ENCODE data around the gene RARRES1. TPM values are rescaled to one million over a fixed set of nuclear protein-coding genes. Genes with fewer than 3 reads are reported as not detected.

RARRES1 gene, protein sequence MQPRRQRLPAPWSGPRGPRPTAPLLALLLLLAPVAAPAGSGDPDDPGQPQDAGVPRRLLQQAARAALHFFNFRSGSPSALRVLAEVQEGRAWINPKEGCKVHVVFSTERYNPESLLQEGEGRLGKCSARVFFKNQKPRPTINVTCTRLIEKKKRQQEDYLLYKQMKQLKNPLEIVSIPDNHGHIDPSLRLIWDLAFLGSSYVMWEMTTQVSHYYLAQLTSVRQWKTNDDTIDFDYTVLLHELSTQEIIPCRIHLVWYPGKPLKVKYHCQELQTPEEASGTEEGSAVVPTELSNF
- 0.89 TPM for polyA plus RNA-seq (2013, experiment 1 of 2)
- 0.96 TPM for polyA plus RNA-seq (2013, experiment 2 of 2)

DNA sequence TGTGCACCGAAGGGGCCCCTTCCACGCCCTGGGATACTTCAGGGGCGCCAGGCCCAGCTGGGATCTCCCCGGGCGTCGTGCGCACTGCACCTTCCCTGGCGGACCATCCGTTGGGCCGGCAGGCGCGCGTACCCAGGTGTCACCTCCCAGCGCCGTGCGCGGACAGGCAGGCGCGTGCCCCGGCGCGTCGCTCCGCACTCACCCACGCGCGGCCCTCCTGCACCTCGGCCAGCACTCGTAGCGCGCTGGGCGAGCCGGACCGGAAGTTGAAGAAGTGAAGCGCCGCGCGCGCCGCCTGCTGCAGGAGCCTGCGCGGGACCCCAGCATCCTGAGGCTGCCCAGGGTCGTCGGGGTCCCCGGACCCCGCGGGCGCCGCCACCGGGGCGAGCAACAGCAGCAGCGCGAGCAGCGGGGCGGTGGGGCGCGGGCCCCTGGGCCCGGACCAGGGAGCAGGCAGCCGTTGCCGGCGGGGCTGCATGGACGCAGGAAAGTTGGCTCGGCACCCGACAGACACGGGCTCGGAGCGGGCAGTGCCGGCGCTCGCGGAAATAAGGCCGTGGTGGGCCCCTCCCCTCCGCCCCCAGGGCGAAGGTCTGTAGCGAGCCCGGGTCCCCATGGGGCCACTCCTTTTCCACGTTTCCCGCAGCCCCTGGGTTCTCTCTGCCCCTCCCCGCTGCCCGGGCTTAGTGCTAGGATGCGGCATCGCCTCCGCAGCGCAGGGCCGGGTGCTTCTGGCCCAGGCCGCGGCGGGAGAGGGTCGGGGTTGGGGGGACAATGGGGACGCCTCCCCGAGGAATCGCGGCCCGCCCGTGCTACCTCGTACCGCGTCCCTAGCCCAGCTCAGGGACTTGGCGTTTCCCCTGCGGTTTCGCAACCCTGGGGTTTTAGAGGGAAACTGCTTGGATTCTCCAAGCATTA is at the start of gene RARRES1:
TSS of gene RARRES1 (minus strand) at position 520 of the 918 bp plus-strand sequence. CDS start at position 478, 42 bp downstream.
- WGBS, 2 donors (ENCODE audit: extremely low coverage in 2 of 2, insufficient read length in 2 of 2, insufficient replicate concordance in 1 of 2), result no CpG with 5 or more reads among the region's 101 CpGs
- H2BK120ac ChIP-seq (ENCODE audit: low read depth, low read length), result peak within 1 kb of the TSS; percentile 37

DNA sequence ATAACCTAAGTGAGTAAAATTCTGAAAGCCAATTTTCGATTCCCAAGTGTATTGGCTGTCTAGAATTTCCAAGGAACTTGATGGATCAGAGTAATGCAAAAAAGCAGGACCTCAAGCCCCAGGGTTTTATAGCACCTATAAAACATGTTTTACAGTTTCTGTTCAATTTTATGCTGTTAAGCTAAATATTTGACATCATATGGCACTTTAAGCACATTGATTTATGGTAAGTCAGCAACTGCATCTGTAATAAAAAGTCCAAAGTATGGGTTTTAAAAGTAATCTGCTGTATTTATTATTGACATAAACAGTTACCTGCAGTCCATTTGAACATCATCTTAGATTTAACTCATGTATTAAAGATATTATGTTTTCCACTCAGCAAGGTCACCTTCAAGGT is 49.6 kb upstream of the RARRES1 start:
- H2BK5ac ChIP-seq (ENCODE audit: low read length), result no peak overlapping the region
- H3K9me3 ChIP-seq (replicated peaks in 1 of 2; ENCODE audit: control insufficient read depth in 2 of 2, insufficient read depth in 1 of 2, low read depth in 1 of 2, low read length in 2 of 2), result no peaks in the 10 kb centered on the region
- no peak overlapping the region for H2BK15ac ChIP-seq (ENCODE audit: low read length)
- no peak overlapping the region for H3K18ac ChIP-seq (ENCODE audit: low read length)
- H3K4me1 ChIP-seq (ENCODE audit: control insufficient read depth in 2 of 2, insufficient read depth in 1 of 2, low read depth in 1 of 2, low read length in 2 of 2), result no peaks in the 10 kb centered on the region
- no peaks in the 10 kb centered on the region for H3K79me1 ChIP-seq (ENCODE audit: low read depth, low read length)
- H3K4ac ChIP-seq (ENCODE audit: low read length), result no peak overlapping the region
- no peak overlapping the region for H3K23ac ChIP-seq (ENCODE audit: low read depth, low read length, poor library complexity)
- H2BK12ac ChIP-seq (ENCODE audit: low read length), result no peak overlapping the region
- H3K4me2 ChIP-seq (ENCODE audit: insufficient read depth, low read length, poor library complexity, severe bottlenecking), result no peak overlapping the region
- no peak overlapping the region for H2AK5ac ChIP-seq (ENCODE audit: low read depth, low read length)
- H3K36me3 ChIP-seq (replicated peaks in 1 of 2; ENCODE audit: control insufficient read depth in 2 of 2, insufficient read depth in 2 of 2, low read length in 2 of 2), result no peaks in the 10 kb centered on the region
- WGBS, 2 donors (ENCODE audit: extremely low coverage in 2 of 2, insufficient read length in 2 of 2, insufficient replicate concordance in 1 of 2), result no CpG with 5 or more reads among the region's 1 CpG
- no peak overlapping the region for H4K8ac ChIP-seq (ENCODE audit: low read depth, low read length)
- H2AFZ ChIP-seq (ENCODE audit: low read length), result no peak overlapping the region
- no peak overlapping the region for H2BK120ac ChIP-seq (ENCODE audit: low read depth, low read length)
- no peak overlapping the region for H3K14ac ChIP-seq (ENCODE audit: low read length)
- H3K27me3 ChIP-seq (ENCODE audit: control insufficient read depth in 3 of 3, insufficient read depth in 3 of 3, low read depth in 1 of 3, low read length in 3 of 3), result no peaks in the 10 kb centered on the region
- no peak overlapping the region for H3K9ac ChIP-seq (ENCODE audit: low read depth, low read length, poor library complexity)
- no peak overlapping the region for H3K27ac ChIP-seq (replicated peaks; ENCODE audit: low read length)
- no peak for DNase-seq (ENCODE audit: low spot score)
- H3K4me3 ChIP-seq (ENCODE audit: low read length in 2 of 2), result no peak overlapping the region
- no peak overlapping the region for H4K91ac ChIP-seq (ENCODE audit: low read depth, low read length, poor library complexity)

More for the DNA sequence above, at the start of gene RARRES1:
- H3K79me1 ChIP-seq (ENCODE audit: low read depth, low read length), result no peaks in the 10 kb centered on the region
- peaks cover 0 to 2% (median 0%) of the 10 kb centered on the region in 3 experiments for H3K27me3 ChIP-seq (ENCODE audit: control insufficient read depth in 3 of 3, insufficient read depth in 3 of 3, low read depth in 1 of 3, low read length in 3 of 3)
- no peak within 1 kb of the TSS for H2AK5ac ChIP-seq (ENCODE audit: low read depth, low read length)
- H3K23ac ChIP-seq (ENCODE audit: low read depth, low read length, poor library complexity), result peak within 1 kb of the TSS; percentile 34
- peak within 1 kb of the TSS; percentile 41 for H4K91ac ChIP-seq (ENCODE audit: low read depth, low read length, poor library complexity)
- H3K4me3 ChIP-seq (ENCODE audit: low read length in 2 of 2), result peak within 1 kb of the TSS in 1 of 2 donors; percentile 82
- peak within 1 kb of the TSS; percentile 43 for H2BK5ac ChIP-seq (ENCODE audit: low read length)
- peaks cover 0 to 4% of the 10 kb centered on the region in 2 donors for H3K9me3 ChIP-seq (replicated peaks in 1 of 2; ENCODE audit: control insufficient read depth in 2 of 2, insufficient read depth in 1 of 2, low read depth in 1 of 2, low read length in 2 of 2)
- no peak within 1 kb of the TSS for H4K8ac ChIP-seq (ENCODE audit: low read depth, low read length)
- peak within 1 kb of the TSS; percentile 31 for H3K14ac ChIP-seq (ENCODE audit: low read length)
- no peak within 1 kb of the TSS for H2BK12ac ChIP-seq (ENCODE audit: low read length)
- H2BK15ac ChIP-seq (ENCODE audit: low read length), result peak within 1 kb of the TSS; percentile 52
- H3K4me1 ChIP-seq (ENCODE audit: control insufficient read depth in 2 of 2, insufficient read depth in 1 of 2, low read depth in 1 of 2, low read length in 2 of 2), result peaks cover 0 to 1% of the 10 kb centered on the region in 2 donors
- H3K4ac ChIP-seq (ENCODE audit: low read length), result peak within 1 kb of the TSS; percentile 47
- peaks cover 0 to 2% of the 10 kb centered on the region in 2 donors for H3K36me3 ChIP-seq (replicated peaks in 1 of 2; ENCODE audit: control insufficient read depth in 2 of 2, insufficient read depth in 2 of 2, low read length in 2 of 2)
- H2AFZ ChIP-seq (ENCODE audit: low read length), result no peak within 1 kb of the TSS
- H3K27ac ChIP-seq (replicated peaks; ENCODE audit: low read length), result no peak within 1 kb of the TSS
- peak; percentile 42 for DNase-seq (ENCODE audit: low spot score)
- H3K4me2 ChIP-seq (ENCODE audit: insufficient read depth, low read length, poor library complexity, severe bottlenecking), result peak within 1 kb of the TSS; percentile 75
- peak within 1 kb of the TSS; percentile 97 for H3K18ac ChIP-seq (ENCODE audit: low read length)
- H3K9ac ChIP-seq (ENCODE audit: low read depth, low read length, poor library complexity), result peak within 1 kb of the TSS; percentile 97

DNA sequence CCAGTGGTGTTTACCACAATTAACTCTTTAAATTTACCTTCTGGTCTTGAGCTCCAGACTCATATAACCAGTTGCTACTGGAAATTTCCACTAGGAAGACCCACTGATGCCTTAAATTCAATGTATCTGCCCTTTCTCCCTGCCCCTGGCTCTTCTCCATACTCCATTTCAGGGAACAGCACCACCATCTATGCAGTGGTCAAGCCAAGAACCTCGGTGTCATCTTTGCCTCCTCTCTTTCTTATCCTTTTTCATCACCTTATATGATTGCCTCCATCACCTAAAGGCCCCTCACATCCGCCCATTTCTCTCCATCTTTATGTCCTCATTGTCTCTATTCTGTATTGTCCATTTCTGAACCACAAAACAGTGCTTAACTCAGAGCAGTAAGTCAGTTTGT is 48.9 kb upstream of the RARRES1 start:
- Histone ChIP-seq H3K9me3 (replicated peaks in 1 of 2; ENCODE audit: control insufficient read depth in 2 of 2, insufficient read depth in 1 of 2, low read depth in 1 of 2, low read length in 2 of 2) (no peaks in the 10 kb centered on the region), H3K4me3 (ENCODE audit: low read length in 2 of 2) (no peak overlapping the region), H2AFZ (ENCODE audit: low read length) (no peak overlapping the region), H3K27ac (replicated peaks; ENCODE audit: low read length) (no peak overlapping the region), H3K79me1 (ENCODE audit: low read depth, low read length) (no peaks in the 10 kb centered on the region), H2BK12ac (ENCODE audit: low read length) (no peak overlapping the region), H2AK5ac (ENCODE audit: low read depth, low read length) (no peak overlapping the region), H2BK15ac (ENCODE audit: low read length) (no peak overlapping the region), H4K91ac (ENCODE audit: low read depth, low read length, poor library complexity) (no peak overlapping the region), H3K27me3 (ENCODE audit: control insufficient read depth in 3 of 3, insufficient read depth in 3 of 3, low read depth in 1 of 3, low read length in 3 of 3) (no peaks in the 10 kb centered on the region), H2BK120ac (ENCODE audit: low read depth, low read length) (no peak overlapping the region), H4K8ac (ENCODE audit: low read depth, low read length) (no peak overlapping the region), H3K4me1 (ENCODE audit: control insufficient read depth in 2 of 2, insufficient read depth in 1 of 2, low read depth in 1 of 2, low read length in 2 of 2) (no peaks in the 10 kb centered on the region), H3K4ac (ENCODE audit: low read length) (no peak overlapping the region), H2BK5ac (ENCODE audit: low read length) (no peak overlapping the region), H3K9ac (ENCODE audit: low read depth, low read length, poor library complexity) (no peak overlapping the region), H3K36me3 (replicated peaks in 1 of 2; ENCODE audit: control insufficient read depth in 2 of 2, insufficient read depth in 2 of 2, low read length in 2 of 2) (no peaks in the 10 kb centered on the region), H3K14ac (ENCODE audit: low read length) (no peak overlapping the region), H3K18ac (ENCODE audit: low read length) (no peak overlapping the region), H3K23ac (ENCODE audit: low read depth, low read length, poor library complexity) (no peak overlapping the region), H3K4me2 (ENCODE audit: insufficient read depth, low read length, poor library complexity, severe bottlenecking) (no peak overlapping the region)
- DNase-seq (ENCODE audit: low spot score), result no peak
- no CpG with 5 or more reads among the region's 2 CpGs for WGBS, 2 donors (ENCODE audit: extremely low coverage in 2 of 2, insufficient read length in 2 of 2, insufficient replicate concordance in 1 of 2)

DNA sequence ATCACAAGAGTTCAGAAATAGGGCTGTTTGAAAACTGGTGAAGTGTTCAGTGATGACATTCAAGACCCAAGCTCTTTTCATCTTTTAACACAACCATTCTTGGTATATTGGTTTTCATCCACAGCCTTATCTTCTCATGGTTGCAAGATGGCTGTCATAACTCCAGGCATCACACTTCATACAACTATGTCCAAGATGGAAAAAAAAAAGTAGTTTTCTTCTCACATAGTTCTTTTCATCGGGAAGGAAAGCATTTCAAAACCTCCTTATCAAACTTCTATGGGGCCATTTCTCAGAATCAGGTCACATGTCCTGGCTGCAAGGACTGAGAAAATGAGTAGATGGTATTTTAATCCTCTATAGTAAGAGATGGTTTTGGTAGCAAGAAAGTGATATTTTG is 48.5 kb upstream of the RARRES1 start:
- Histone ChIP-seq H3K79me1 (ENCODE audit: low read depth, low read length) (no peaks in the 10 kb centered on the region), H3K9ac (ENCODE audit: low read depth, low read length, poor library complexity) (no peak overlapping the region), H3K4ac (ENCODE audit: low read length) (no peak overlapping the region), H3K27ac (replicated peaks; ENCODE audit: low read length) (no peak overlapping the region), H2BK12ac (ENCODE audit: low read length) (no peak overlapping the region), H4K91ac (ENCODE audit: low read depth, low read length, poor library complexity) (no peak overlapping the region), H3K4me3 (ENCODE audit: low read length in 2 of 2) (no peak overlapping the region), H2BK5ac (ENCODE audit: low read length) (no peak overlapping the region), H3K9me3 (replicated peaks in 1 of 2; ENCODE audit: control insufficient read depth in 2 of 2, insufficient read depth in 1 of 2, low read depth in 1 of 2, low read length in 2 of 2) (no peaks in the 10 kb centered on the region), H3K27me3 (ENCODE audit: control insufficient read depth in 3 of 3, insufficient read depth in 3 of 3, low read depth in 1 of 3, low read length in 3 of 3) (no peaks in the 10 kb centered on the region), H3K4me1 (ENCODE audit: control insufficient read depth in 2 of 2, insufficient read depth in 1 of 2, low read depth in 1 of 2, low read length in 2 of 2) (no peaks in the 10 kb centered on the region), H3K4me2 (ENCODE audit: insufficient read depth, low read length, poor library complexity, severe bottlenecking) (no peak overlapping the region), H3K36me3 (replicated peaks in 1 of 2; ENCODE audit: control insufficient read depth in 2 of 2, insufficient read depth in 2 of 2, low read length in 2 of 2) (no peaks in the 10 kb centered on the region), H3K23ac (ENCODE audit: low read depth, low read length, poor library complexity) (no peak overlapping the region), H4K8ac (ENCODE audit: low read depth, low read length) (no peak overlapping the region), H2BK15ac (ENCODE audit: low read length) (no peak overlapping the region), H2BK120ac (ENCODE audit: low read depth, low read length) (no peak overlapping the region), H2AFZ (ENCODE audit: low read length) (no peak overlapping the region), H3K14ac (ENCODE audit: low read length) (no peak overlapping the region), H3K18ac (ENCODE audit: low read length) (no peak overlapping the region), H2AK5ac (ENCODE audit: low read depth, low read length) (no peak overlapping the region)
- no CpG with 5 or more reads among the region's 1 CpG for WGBS, 2 donors (ENCODE audit: extremely low coverage in 2 of 2, insufficient read length in 2 of 2, insufficient replicate concordance in 1 of 2)
- DNase-seq (ENCODE audit: low spot score), result no peak
